OCI-LY3 (cell line): Measurements from ENCODE around the gene CEP131.

Experiments
- CTCF ChIP-seq: fragments of 200-600, 300-600 bp; sonication (generic); IDR thresholded peaks from 2 replicates; pipeline ENCODE4 v1.5.1; 2014; ENCODE audit warnings: antibody characterized with exemption, low read length, low read depth
- EZH2phosphoT487 ChIP-seq: fragments of 200-600 bp; shearing (Covaris generic); IDR thresholded peaks from 2 replicates; pipeline ENCODE4 v1.6.1; 2018; ENCODE audit warnings: antibody characterized with exemption, mixed run types, low read depth

DNA sequence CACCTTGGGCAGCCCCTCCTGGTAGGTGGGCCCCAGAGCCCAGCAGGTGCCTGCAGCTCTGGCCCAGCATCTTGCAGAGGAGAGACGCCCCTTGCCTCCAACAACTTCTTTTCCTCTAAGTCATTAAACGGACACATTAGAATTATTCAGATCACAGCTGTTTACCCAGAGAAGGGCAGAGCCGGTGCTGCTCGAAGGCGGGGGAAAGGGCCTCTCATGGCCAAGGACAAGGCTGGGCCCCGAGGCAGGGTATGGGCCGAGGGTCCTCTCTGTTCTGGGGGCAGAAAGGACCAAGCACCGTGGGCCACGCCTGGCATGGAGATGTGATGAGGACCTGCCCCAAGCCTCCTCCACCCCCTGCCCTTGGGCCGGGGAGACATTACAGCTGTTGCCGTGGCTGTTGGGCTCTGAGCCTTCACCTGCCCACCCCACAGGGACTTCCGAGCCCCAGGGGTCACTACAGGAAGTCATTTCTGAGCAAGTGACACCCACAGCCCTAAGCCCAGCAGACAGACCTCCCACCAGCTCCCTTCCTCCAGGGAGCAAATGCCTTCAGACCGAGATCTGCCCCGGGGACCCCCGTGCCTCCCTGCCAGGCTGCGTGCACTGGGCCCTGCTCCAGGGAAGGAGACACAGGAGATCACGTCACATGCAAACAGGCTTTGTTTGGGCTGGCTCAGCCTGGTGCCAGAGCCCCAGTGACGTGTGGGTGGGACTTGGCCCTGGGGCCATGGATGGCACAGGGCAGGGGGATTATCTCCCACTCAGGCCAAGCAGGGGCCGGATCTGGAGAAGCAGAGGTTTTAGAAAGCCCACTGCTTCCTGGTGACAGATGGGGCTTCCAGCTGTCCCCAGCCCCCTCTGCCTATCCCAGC is 58.2 kb downstream of the CEP131 start:
- TF ChIP-seq CTCF, result no peak
- TF ChIP-seq EZH2phosphoT487, result no peak
